Activated T-cell treated with anti-CD3 and anti-CD28 coated beads, Interleukin-2, amount 50 U/mL, for 4 hours (primary cell): ENCODE measurements around the gene HINT3. TPM values are rescaled to one million over a fixed set of nuclear protein-coding genes. Genes with fewer than 3 reads are reported as not detected.
A peak's percentile ranks its signal among the peaks of the same experiment; 100 is the strongest.
"Not testable (repeated sequence)": the region's sequence is repeated elsewhere in the genome, so short reads cannot be mapped to it uniquely, and the experiment has no call there.

Experiments
- ATAC-seq, 2 donors: fragments of 200-7000 bp; cut with Tn5 transposase; one replicate each; pipeline ENCODE4 v1.10.0; 2021
- DNase-seq: peaks from one replicate; pipeline ENCODE4 v3.0.0-alpha.2; 2020
- H3K27me3 Mint-ChIP-seq: one replicate; pipeline ENCODE4 v1.8.0; 2021; ENCODE audit warnings: low read depth, mixed read lengths
- H3K36me3 Mint-ChIP-seq: one replicate; pipeline ENCODE4 v1.8.0; 2022; ENCODE audit warnings: mixed read lengths; ENCODE audit not compliant: insufficient read depth
- H3K4me1 Mint-ChIP-seq: one replicate; pipeline ENCODE4 v1.8.0; 2021; ENCODE audit warnings: low read depth, mixed read lengths
- H3K4me3 Mint-ChIP-seq: one replicate; pipeline ENCODE4 v1.8.0; 2021; ENCODE audit warnings: mild to moderate bottlenecking, moderate library complexity, mixed read lengths
- H3K9me3 Mint-ChIP-seq: one replicate; pipeline ENCODE4 v1.8.0; 2021; ENCODE audit warnings: mixed read lengths
- total RNA-seq, 3 donors: library from RNA; stranded (reverse); gene quantifications; one replicate each; pipeline ENCODE4 v1.2.1, GENCODE V29; 2021

HINT3 gene
- total RNA-seq, 3 donors from 2014 or later: 12.8 to 13.9 (median 13.7) TPM

DNA sequence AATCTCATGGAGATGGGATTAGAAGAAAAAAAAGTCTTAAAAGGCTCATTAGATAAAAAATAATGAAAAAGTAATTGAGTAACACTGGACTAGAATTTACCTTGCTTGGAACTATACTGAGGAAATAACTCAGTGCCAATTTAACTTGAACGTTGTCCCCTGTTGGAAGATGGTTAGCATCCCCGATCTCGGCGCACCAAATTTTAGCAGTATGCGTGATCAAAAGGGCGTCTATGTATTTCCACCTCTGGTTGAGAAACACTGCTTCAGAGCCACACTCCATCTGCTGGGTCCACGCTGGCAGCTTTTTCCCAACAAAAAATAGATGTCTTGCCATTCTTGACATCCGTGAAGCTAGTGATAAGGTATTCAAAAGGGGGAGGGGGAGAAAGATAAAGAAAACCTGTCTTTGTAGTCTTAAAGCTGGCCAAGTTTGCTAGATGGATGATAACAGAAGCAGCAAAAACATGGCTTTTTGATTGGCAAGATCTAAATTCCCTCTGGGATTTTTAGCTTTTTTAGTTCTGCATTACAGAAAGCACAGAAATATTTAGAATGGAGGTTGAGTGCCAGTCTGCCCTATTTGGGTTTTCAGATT, 6.4 kb downstream of the HINT3 start:
- ATAC-seq (no peak), DNase-seq (no peak)
- peaks cover 8% of the 10 kb centered on the region for H3K36me3 Mint-ChIP-seq
- no peaks in the 10 kb centered on the region for H3K27me3 Mint-ChIP-seq
- H3K4me1 Mint-ChIP-seq: peaks cover 21% of the 10 kb centered on the region
- no peak overlapping the region for H3K4me3 Mint-ChIP-seq
- H3K9me3 Mint-ChIP-seq: no peaks in the 10 kb centered on the region

DNA sequence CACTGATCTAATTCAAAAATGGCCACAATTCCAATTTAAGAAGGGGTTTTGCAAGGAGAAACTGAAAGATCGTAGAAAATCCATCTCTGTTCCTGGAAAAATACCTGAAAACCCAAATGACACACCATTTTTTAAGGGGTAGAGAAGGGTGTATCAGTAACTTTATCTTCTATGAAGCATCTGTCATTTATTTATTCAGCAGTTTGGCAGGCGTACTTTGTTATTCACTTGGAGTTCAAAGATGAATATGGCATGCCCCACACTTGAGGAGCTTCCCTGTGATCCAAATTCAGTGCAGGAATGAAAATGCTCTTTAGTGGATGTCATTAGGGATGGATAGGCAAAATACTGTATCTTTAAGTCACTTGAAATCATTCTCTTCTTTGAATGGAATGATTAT, 7.2 kb downstream of the HINT3 start:
- peaks cover 15% of the 10 kb centered on the region for H3K36me3 Mint-ChIP-seq
- no peaks in the 10 kb centered on the region for H3K9me3 Mint-ChIP-seq
- no peaks in the 10 kb centered on the region for H3K27me3 Mint-ChIP-seq
- H3K4me3 Mint-ChIP-seq: no peak overlapping the region
- H3K4me1 Mint-ChIP-seq: peaks cover 27% of the 10 kb centered on the region
- no peak for DNase-seq
- ATAC-seq: no peak

DNA sequence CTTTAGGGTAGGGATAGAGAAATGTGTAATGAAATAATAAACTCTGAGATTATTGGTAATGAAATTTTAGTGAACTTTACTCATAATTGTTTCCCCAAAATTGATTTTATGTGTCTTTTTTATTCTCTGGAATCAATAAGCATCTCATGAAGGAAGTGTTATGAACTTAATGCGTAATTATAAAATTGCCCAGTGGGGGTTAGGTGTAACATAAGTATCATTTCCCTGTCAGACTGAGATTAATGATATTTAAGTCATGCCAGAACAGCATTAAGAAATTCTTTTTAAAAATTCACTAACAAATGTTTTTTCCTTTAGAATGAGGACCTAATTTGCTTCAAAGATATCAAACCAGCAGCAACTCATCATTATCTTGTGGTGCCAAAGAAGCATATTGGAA, 10.0 kb downstream of the HINT3 start:
- DNase-seq (no peak), ATAC-seq (no peak)
- H3K36me3 Mint-ChIP-seq: peaks cover 22% of the 10 kb centered on the region
- H3K4me3 Mint-ChIP-seq: no peak overlapping the region
- peaks cover 38% of the 10 kb centered on the region for H3K4me1 Mint-ChIP-seq
- no peaks in the 10 kb centered on the region for H3K9me3 Mint-ChIP-seq
- H3K27me3 Mint-ChIP-seq: no peaks in the 10 kb centered on the region

DNA sequence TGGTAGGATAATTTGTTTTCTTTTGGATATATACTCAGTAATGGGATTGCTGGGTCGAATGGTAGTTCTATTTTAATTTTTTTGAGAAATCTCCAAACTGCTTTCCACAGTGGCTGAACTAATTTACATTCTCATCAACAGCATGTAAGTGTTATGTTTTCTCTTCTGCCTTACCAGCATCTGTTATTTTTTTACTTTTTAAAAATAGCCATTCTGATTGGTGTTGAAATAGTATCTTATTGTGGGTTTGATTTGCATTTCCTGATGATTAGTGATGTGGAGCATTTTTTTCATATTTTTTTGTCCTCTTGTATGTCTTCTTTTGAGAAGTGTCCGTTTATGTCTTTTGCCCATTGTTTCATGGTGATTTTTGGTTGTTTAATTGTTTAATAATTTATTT, 11.9 kb downstream of the HINT3 start:
- H3K36me3 Mint-ChIP-seq: peaks cover 27% of the 10 kb centered on the region
- no peak overlapping the region for H3K4me3 Mint-ChIP-seq
- peaks cover 26% of the 10 kb centered on the region for H3K4me1 Mint-ChIP-seq
- ATAC-seq (no peak), DNase-seq (no peak)
- H3K27me3 Mint-ChIP-seq: no peaks in the 10 kb centered on the region
- H3K9me3 Mint-ChIP-seq: no peaks in the 10 kb centered on the region

DNA sequence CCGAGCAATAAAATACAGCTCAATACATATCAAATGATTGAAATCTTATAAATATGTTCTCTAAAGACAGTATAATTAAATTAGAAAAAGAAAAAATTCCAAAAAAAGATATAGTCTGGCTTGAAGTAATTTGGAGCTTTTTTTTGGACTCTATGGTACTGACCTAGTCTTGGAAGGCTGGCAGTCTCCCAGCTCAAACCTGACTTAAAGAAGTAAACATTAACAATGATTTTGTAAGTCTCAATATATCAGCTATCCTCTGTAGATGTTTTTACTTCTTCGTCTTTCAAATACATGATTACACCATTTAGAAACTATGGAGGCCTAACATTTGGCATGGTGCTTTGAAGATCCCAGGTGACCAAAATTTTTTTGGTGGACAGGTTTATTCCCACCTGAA, 14.2 kb downstream of the HINT3 start:
- no peak overlapping the region for H3K4me3 Mint-ChIP-seq
- ATAC-seq (no peak), DNase-seq (no peak)
- H3K9me3 Mint-ChIP-seq: no peaks in the 10 kb centered on the region
- peaks cover 33% of the 10 kb centered on the region for H3K36me3 Mint-ChIP-seq
- peaks cover 21% of the 10 kb centered on the region for H3K4me1 Mint-ChIP-seq
- no peaks in the 10 kb centered on the region for H3K27me3 Mint-ChIP-seq

DNA sequence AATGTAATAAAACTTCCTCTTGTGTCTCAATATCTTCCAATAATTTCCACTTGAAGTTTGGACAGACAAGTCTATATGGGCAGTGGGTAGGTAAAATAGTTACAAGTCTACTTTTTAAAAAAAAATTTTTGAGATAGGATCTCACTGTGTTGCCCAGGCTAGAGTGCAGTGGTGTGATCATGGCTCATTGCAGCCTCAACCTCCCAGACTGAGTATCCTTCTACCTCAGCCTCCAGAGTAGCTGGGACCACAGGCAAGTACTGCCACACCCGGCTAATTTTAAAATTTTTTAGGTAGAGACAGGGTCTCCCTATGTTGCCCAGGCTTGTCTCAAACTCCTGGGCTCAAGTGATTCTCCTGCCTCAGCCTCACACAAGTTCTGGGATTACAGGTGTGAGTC, 15.9 kb downstream of the HINT3 start:
- ATAC-seq: not testable (repeated sequence)

DNA sequence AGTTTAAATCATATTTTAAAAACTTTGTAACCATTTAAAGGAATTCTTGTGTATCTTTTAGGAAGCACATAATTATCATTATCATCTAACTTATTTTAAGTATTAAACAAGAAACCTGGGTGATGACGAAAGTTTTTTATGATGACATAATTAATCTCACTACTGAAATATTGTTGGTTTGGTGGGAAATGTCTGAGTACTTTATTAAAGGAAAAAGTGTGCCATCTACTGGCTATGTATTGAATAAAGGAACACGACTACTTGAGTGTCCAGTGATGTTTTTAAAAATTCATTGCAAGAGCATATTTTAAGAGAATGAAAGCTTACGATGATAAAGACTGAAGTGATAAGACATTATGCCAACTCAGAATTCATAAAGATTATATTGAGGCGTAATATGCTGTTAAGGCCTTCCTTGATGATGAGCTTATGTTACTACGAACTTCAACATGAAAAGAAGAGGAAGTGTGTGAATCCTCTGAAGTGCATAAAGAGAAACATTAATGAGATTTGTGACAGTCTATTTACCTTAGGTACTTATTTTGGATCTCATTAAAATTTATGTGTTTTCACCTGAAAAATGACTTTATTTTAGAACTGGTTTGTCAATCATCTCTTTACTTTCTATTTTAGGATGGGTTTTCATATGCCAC, 17.8 kb downstream of the HINT3 start:
- Mint-ChIP-seq H3K4me1 (peaks cover 10% of the 10 kb centered on the region), H3K9me3 (no peaks in the 10 kb centered on the region), H3K27me3 (no peaks in the 10 kb centered on the region), H3K36me3 (peaks cover 13% of the 10 kb centered on the region), H3K4me3 (no peak overlapping the region)
- ATAC-seq (peak in 1 of 2 donors; percentile 63), DNase-seq (no peak)

More for the DNA sequence above, 15.9 kb downstream of the HINT3 start:
- H3K4me3 Mint-ChIP-seq, DNase-seq, H3K9me3 Mint-ChIP-seq, H3K27me3 Mint-ChIP-seq: not testable (repeated sequence)
- Mint-ChIP-seq H3K4me1 (peaks cover 21% of the 10 kb centered on the region), H3K36me3 (peaks cover 27% of the 10 kb centered on the region)

DNA sequence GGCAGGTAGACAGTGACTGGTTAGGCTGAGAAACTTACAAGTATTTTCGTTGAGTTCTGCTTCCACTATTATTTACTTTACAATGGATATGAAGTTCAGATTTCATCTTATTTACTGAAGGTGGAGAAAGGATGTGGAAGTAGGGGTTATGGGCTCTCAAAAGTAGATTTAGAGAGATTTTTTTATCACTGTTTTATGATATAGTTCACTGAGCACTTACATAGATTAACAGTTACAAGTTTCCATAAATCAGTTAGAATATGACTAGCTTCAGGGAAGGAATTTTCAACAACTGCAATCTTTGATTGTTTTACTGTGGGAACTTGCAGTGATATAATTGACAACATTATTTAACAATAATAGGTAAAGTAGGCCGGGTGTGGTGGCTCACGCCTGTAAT, 22.5 kb downstream of the HINT3 start:
- no peak for DNase-seq

DNA sequence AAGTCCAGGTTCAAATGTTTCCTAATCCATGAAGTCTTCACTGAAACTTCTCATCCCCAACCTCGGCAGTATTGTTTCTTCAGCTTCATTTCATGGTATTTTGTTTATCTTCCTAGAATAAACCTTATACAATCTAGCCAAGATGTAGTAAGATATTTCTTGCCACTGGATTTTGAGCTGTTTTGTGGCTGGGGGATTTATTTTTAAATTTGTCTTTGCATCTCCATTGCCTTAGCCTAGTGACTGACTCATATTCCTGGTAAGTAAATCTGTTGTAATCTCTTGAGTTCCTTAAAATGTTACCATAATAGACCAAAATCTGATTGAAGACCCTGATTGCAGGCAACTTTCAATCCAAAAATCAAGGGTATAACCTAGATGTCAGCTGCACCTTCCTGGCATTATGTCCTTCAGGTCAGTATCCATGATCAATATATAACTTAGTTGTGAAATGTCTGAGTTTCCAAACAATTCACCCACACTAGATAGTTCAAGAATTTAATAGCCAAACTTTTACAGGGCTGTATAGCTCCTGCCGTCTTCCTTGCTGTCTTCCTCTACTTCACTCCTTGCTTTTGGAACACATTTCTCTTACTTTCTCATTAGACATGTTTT, 25.1 kb downstream of the HINT3 start:
- DNase-seq (no peak), ATAC-seq (no peak)
- H3K36me3 Mint-ChIP-seq: no peaks in the 10 kb centered on the region

More for the DNA sequence above, 22.5 kb downstream of the HINT3 start:
- ATAC-seq: no peak
- Mint-ChIP-seq H3K4me1 (peaks cover 3% of the 10 kb centered on the region), H3K27me3 (no peaks in the 10 kb centered on the region), H3K9me3 (no peaks in the 10 kb centered on the region), H3K36me3 (peaks cover 5% of the 10 kb centered on the region), H3K4me3 (no peak overlapping the region)

DNA sequence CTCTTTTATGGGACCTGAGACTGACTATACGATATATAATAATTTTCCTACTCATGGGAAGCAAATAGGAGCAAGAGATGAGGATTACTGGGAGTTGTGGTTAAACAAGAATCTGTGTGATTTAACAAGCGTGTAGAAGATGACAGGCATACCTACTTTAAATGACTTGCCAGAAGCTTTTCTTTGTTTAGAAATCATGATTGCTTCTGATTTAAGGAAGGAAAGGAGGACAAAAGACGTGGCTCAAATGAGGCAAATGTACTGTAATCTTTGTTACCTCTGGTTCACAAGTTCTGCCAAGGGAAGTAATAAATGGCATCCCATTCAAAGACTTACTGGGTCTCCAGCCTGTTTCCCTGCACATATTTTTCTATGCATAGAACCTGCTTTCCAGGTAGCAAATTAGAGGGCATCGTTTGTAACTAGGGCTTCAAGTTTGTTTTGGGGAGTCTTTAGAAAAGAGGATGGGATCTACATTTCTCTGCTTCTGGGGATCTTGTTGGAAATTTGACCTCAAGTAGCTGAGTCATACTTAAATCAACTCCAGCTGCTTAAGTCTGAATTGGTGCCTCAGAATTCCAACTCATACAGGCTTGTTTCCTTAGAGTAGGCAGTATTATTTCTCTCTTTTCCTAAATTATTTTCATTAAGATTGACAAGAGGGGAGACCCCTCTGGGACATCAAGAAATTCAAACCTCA, 26.8 kb downstream of the HINT3 start:
- Mint-ChIP-seq H3K36me3 (no peaks in the 10 kb centered on the region), H3K9me3 (no peaks in the 10 kb centered on the region), H3K4me3 (no peak overlapping the region), H3K27me3 (no peaks in the 10 kb centered on the region), H3K4me1 (no peaks in the 10 kb centered on the region)
- DNase-seq: no peak
- no peak for ATAC-seq

More for the DNA sequence above, 25.1 kb downstream of the HINT3 start:
- Mint-ChIP-seq H3K4me1 (no peaks in the 10 kb centered on the region), H3K9me3 (no peaks in the 10 kb centered on the region), H3K27me3 (no peaks in the 10 kb centered on the region), H3K4me3 (no peak overlapping the region)

DNA sequence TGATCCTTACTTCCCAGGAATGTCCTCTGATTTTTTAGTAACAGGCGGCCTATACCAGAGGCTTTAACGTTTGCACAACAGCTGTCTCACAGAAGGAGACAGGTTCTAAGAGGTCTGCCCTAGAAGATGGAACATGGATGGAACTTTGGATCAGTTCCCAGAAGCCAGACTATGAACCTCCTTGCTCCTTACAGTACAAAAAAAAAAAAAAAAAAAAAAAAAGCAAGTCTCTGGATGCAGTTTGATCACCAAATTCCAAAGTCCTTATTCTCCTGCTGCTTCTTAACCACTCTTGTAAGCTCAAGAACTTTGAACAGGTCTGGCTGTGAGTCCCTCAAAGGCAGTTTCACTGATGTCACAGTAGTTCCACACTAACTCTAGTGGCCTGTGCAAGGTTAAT, 27.7 kb downstream of the HINT3 start:
- H3K4me1 Mint-ChIP-seq: peaks cover 2% of the 10 kb centered on the region
- ATAC-seq: no peak

DNA sequence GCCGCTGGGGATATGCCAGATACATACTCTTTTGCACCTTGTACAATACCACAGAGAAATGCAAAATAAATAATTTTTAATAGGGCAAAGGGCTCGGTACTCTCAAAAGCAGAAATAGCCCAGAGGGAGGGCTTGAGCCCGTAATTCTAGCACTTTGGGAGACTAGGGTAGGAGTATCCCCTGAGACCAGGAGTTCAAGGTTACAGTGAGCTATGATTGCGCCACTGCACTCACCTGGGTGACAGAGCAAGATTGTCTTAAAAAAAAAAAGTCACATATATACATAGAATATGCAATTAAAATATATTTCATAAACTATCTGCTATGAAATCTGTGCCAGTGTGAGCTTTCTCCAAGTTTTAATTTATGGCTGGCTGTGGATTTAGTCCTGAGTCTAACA, 29.0 kb downstream of the HINT3 start:
- no peaks in the 10 kb centered on the region for H3K27me3 Mint-ChIP-seq
- peak overlapping the region; percentile 33 for H3K4me3 Mint-ChIP-seq
- H3K9me3 Mint-ChIP-seq: no peaks in the 10 kb centered on the region

More for the DNA sequence above, 27.7 kb downstream of the HINT3 start:
- Mint-ChIP-seq H3K4me3 (no peak overlapping the region), H3K9me3 (no peaks in the 10 kb centered on the region), H3K36me3 (no peaks in the 10 kb centered on the region), H3K27me3 (no peaks in the 10 kb centered on the region)
- DNase-seq: no peak

DNA sequence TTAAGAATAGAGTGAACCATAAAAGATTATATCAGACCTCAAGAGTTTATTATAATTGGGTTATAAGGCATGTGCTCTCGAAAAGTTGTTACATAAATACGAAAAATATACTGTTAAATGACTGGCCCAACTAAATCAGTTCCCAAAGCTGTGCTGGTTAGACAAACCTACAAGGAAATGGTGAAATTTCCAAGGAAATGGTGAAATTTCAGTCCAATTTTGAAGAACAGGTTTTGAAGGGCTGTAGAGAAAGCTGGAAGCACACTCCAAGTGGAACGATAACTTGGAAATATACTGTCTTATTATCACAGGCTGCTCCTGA, 29.4 kb downstream of the HINT3 start:
- H3K27me3 Mint-ChIP-seq: no peaks in the 10 kb centered on the region
- no peak overlapping the region for H3K4me3 Mint-ChIP-seq
- peaks cover 16% of the 10 kb centered on the region for H3K4me1 Mint-ChIP-seq
- H3K9me3 Mint-ChIP-seq: no peaks in the 10 kb centered on the region
- no peak for DNase-seq
- H3K36me3 Mint-ChIP-seq: no peaks in the 10 kb centered on the region
- ATAC-seq: no peak

More for the DNA sequence above, 29.0 kb downstream of the HINT3 start:
- DNase-seq (no peak), ATAC-seq (no peak)
- no peaks in the 10 kb centered on the region for H3K36me3 Mint-ChIP-seq
- H3K4me1 Mint-ChIP-seq: peaks cover 13% of the 10 kb centered on the region

DNA sequence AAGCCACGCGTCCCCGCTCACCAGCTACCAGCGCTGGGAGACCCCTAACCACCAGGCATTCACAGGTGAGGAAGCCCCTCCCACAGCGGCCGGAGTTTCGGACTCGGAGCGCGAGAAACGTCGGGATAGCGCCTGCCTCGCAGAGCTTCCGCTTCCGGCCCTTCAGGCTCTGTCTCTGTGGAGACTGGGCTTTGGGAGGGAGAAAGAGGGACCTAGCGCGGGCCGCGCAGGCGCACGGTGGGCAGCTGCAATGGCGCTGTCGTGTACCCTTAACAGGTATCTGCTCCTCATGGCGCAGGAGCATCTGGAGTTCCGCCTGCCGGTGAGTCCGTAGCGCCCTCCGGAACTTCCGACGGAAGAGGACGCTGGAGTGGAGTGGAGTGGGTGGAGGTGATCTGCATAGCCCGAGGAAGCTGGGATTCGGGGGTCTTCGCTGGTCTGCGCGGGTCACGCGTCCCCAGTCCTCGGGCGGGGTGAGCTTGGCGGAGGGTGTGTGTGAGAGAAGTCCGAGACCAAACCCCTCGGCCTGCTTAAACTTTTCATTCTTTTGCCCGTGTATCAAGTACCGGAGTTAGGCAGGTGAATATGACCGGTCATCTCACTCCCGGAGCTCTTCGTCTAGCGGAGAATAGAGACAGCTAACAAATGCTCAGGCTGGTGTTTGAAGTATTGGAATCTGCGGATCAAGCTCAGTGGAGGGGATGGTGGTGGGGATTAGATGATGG, 29.9 kb downstream of the HINT3 start, which contains the start of gene TRMT11:
Gene TRMT11 (plus strand): TSS at position 240 of the 725 bp plus-strand sequence. CDS start 11 bp downstream, at position 251.
- H3K36me3 Mint-ChIP-seq: no peaks in the 10 kb centered on the region
- DNase-seq: peak; percentile 74
- no peaks in the 10 kb centered on the region for H3K9me3 Mint-ChIP-seq
- H3K4me3 Mint-ChIP-seq: peak within 1 kb of the TSS; percentile 33
- ATAC-seq: peak; percentile 98 to 99
- H3K4me1 Mint-ChIP-seq: peaks cover 17% of the 10 kb centered on the region
- H3K27me3 Mint-ChIP-seq: no peaks in the 10 kb centered on the region
